ENCODE measurements around the gene CAPZB.

CAPZB gene

GRCh38 chr1:19353596-19353995, 131.7 kb downstream of the CAPZB start:
- peaks cover 15% of the 10 kb centered on the region; the same call in 1 of the 2 replicates for H3K36me3 ChIP-seq (ENCODE audit: insufficient read depth, low read length)
- no peak for DNase-seq (ENCODE audit: low read depth, low spot score)
- H3K9ac ChIP-seq (ENCODE audit: insufficient read length) = no peak overlapping the region
- no peaks in the 10 kb centered on the region for H3K9me3 ChIP-seq (ENCODE audit: low read depth, low read length)
- TF ChIP-seq POLR2AphosphoS5 (IDR thresholded peaks at IDR 0.05; ENCODE audit: borderline replicate concordance, low read depth, low read length) = no peak
- TF ChIP-seq FOXP2 (optimal IDR thresholded peaks at IDR 0.05; ENCODE audit: control extremely low read depth, extremely low read length, insufficient read depth) = no peak
- no peak overlapping the region for H3K27ac ChIP-seq
- H3K4me3 ChIP-seq = no peak overlapping the region

- H3K9me3 ChIP-seq (ENCODE audit: low read depth, low read length) = no peaks in the 10 kb centered on the region
- no peak for DNase-seq (ENCODE audit: low read depth, low spot score)
- TF ChIP-seq POLR2AphosphoS5 (IDR thresholded peaks at IDR 0.05; ENCODE audit: borderline replicate concordance, low read depth, low read length) (no peak), EZH2 (IDR thresholded peaks at IDR 0.05) (no peak), FOXP2 (optimal IDR thresholded peaks at IDR 0.05; ENCODE audit: control extremely low read depth, extremely low read length, insufficient read depth) (no peak)
- H3K36me3 ChIP-seq (ENCODE audit: insufficient read depth, low read length) = peaks cover 15% of the 10 kb centered on the region; the same call in 1 of the 2 replicates
- no peak overlapping the region for H3K9ac ChIP-seq (ENCODE audit: insufficient read length)
- H3K4me3 ChIP-seq = no peak overlapping the region
- no peak overlapping the region for H3K27ac ChIP-seq
Measured at GRCh38 chr1:19352839-19353238, 132.5 kb downstream of the CAPZB start.

DNA sequence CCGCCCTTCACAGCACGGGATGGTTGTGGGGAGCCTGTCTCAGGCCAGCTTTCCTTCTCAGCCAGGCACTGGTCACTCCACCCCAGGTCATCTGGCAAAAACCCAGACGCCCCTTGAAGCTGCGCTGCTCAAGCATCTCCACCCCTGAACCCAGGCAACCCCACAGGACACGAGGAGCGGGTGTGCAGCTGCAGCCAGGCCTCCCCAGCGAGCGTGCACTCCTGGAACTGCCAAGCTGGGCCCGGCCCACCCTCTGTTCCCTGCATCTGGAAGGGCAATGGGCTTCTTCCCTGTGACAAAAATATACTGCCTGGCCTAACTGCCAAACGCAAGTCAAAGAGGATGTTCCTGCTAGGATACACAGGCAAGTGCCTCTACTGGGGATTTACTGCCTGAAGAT, 133.5 kb downstream of the CAPZB start:
- Histone ChIP-seq H3K4me3 (no peak overlapping the region), H3K27ac (no peak overlapping the region), H3K36me3 (ENCODE audit: insufficient read depth, low read length) (peaks cover 15% of the 10 kb centered on the region; the same call in 1 of the 2 replicates), H3K9ac (ENCODE audit: insufficient read length) (no peak overlapping the region), H3K9me3 (ENCODE audit: low read depth, low read length) (no peaks in the 10 kb centered on the region)
- TF ChIP-seq EZH2 (IDR thresholded peaks at IDR 0.05) = no peak
- TF ChIP-seq POLR2AphosphoS5 (IDR thresholded peaks at IDR 0.05; ENCODE audit: borderline replicate concordance, low read depth, low read length) = no peak
- TF ChIP-seq FOXP2 (optimal IDR thresholded peaks at IDR 0.05; ENCODE audit: control extremely low read depth, extremely low read length, insufficient read depth) = no peak
- DNase-seq (ENCODE audit: low read depth, low spot score) = no peak

DNA sequence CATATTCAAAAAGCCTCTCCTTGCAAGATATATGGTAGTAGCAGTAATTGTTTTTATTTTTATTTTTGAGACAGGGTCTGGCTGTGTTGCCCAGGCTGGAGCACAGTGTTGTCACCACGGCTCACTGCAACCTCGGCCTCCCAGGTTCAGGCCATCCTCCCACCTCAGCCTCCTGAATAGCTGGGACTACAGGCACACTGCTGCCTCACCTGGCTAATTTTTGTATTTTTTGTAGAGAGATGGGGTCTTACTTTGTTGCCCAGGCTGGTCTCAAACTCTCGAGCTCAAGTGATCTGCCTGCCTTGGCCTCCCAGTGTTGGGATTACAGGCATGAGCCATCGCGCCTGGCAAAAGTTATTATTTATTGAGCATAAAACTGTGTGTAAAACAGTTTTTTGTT, 134.8 kb downstream of the CAPZB start:
- peaks cover 7% of the 10 kb centered on the region; the same call in 1 of the 2 replicates for H3K36me3 ChIP-seq (ENCODE audit: insufficient read depth, low read length)
- no peak overlapping the region for H3K4me3 ChIP-seq
- H3K27ac ChIP-seq = no peak overlapping the region
- TF ChIP-seq FOXP2 (optimal IDR thresholded peaks at IDR 0.05; ENCODE audit: control extremely low read depth, extremely low read length, insufficient read depth) (no peak), POLR2AphosphoS5 (IDR thresholded peaks at IDR 0.05; ENCODE audit: borderline replicate concordance, low read depth, low read length) (no peak), EZH2 (IDR thresholded peaks at IDR 0.05) (no peak)
- no peak for DNase-seq (ENCODE audit: low read depth, low spot score)
- no peaks in the 10 kb centered on the region for H3K9me3 ChIP-seq (ENCODE audit: low read depth, low read length)
- H3K9ac ChIP-seq (ENCODE audit: insufficient read length) = no peak overlapping the region

GRCh38 chr1:19349999-19350398, 135.3 kb downstream of the CAPZB start:
- H3K9ac ChIP-seq (ENCODE audit: insufficient read length) = no peak overlapping the region
- H3K27ac ChIP-seq = no peak overlapping the region
- no peaks in the 10 kb centered on the region for H3K9me3 ChIP-seq (ENCODE audit: low read depth, low read length)
- peaks cover 6% of the 10 kb centered on the region; the same call in 1 of the 2 replicates for H3K36me3 ChIP-seq (ENCODE audit: insufficient read depth, low read length)
- no peak for DNase-seq (ENCODE audit: low read depth, low spot score)
- TF ChIP-seq FOXP2 (optimal IDR thresholded peaks at IDR 0.05; ENCODE audit: control extremely low read depth, extremely low read length, insufficient read depth) (no peak), POLR2AphosphoS5 (IDR thresholded peaks at IDR 0.05; ENCODE audit: borderline replicate concordance, low read depth, low read length) (no peak), EZH2 (IDR thresholded peaks at IDR 0.05) (no peak)
- no peak overlapping the region for H3K4me3 ChIP-seq

DNA sequence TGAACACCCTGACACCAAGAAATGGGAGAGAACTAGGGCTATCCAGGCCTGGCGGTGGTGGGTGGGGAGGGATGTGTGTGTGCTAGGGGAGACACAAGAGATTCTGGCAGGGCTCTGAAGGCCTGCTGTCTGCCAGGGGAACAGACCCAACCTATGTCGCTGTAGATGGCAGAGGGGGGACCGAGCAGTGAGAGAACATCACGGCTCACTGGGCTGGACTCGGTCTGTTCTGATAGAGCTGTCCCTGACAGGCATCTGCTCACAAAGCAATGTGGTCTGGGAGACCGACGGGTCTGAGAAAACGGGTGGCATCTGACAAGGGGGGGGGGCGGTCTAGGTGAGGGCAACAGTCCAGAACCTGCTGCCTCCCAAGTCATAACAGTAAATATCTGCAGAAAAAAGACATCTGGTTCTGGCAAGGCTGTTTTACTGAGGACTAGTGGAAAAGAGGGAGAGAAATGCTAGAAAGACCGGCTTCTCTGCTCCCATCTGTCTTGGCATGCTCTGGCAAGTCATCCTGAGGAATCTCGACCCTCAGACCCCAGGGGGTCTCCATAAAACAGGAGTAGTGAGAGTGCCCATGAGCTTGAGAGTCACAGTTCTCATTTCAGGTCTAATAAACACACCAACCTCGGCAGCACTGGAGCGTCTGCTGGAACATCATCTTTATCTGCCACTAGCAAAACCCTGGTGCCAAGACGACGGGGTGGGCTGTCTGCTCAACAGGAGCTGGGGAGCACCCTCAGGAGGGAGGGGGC, 136.7 kb downstream of the CAPZB start:
- DNase-seq (ENCODE audit: low read depth, low spot score) = no peak
- no peaks in the 10 kb centered on the region; the same call in 1 of the 2 replicates for H3K36me3 ChIP-seq (ENCODE audit: insufficient read depth, low read length)
- no peak overlapping the region for H3K9ac ChIP-seq (ENCODE audit: insufficient read length)

DNA sequence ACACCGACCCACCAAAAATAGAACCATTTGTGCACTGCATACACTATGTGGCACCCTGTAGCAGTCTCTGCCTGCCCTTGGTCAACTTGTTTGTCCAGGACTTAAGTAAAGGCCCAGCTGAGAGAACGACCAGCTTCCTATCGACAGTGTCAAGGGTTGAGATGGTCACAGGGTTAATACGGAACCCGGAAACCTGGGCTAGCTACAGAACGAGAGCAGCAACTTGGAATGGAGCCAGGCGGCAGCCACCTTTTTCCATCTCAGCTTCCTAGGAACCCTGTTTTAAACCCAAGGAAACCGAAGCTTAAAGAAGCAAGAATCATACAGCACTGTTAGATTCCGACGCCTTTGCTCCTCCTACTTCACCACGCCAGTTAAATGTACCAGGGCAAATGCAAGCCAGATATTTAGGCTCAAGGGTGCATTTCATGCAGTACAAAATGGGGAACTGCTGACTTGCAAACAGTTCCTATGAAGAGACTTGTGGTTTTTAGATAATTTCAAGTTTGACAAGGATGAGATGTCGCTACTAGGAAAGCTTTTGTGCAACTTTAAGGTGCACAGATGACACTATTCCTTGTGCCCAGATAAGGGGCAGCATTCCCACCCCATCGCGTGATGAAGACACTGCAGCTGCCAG, 137.7 kb downstream of the CAPZB start:
- no peak for DNase-seq (ENCODE audit: low read depth, low spot score)
- no peaks in the 10 kb centered on the region; the same call in 1 of the 2 replicates for H3K36me3 ChIP-seq (ENCODE audit: insufficient read depth, low read length)
- no peak overlapping the region for H3K4me3 ChIP-seq
- TF ChIP-seq EZH2 (IDR thresholded peaks at IDR 0.05) (no peak), POLR2AphosphoS5 (IDR thresholded peaks at IDR 0.05; ENCODE audit: borderline replicate concordance, low read depth, low read length) (no peak), FOXP2 (optimal IDR thresholded peaks at IDR 0.05; ENCODE audit: control extremely low read depth, extremely low read length, insufficient read depth) (no peak)
- H3K9me3 ChIP-seq (ENCODE audit: low read depth, low read length) = no peaks in the 10 kb centered on the region
- H3K27ac ChIP-seq = no peak overlapping the region
- no peak overlapping the region for H3K9ac ChIP-seq (ENCODE audit: insufficient read length)

More for the DNA sequence above, 136.7 kb downstream of the CAPZB start:
- Histone ChIP-seq H3K27ac (no peak overlapping the region), H3K4me3 (no peak overlapping the region), H3K9me3 (ENCODE audit: low read depth, low read length) (no peaks in the 10 kb centered on the region)
- TF ChIP-seq EZH2 (IDR thresholded peaks at IDR 0.05) = no peak
- no peak for TF ChIP-seq FOXP2 (optimal IDR thresholded peaks at IDR 0.05; ENCODE audit: control extremely low read depth, extremely low read length, insufficient read depth)
- TF ChIP-seq POLR2AphosphoS5 (IDR thresholded peaks at IDR 0.05; ENCODE audit: borderline replicate concordance, low read depth, low read length) = no peak

- H3K9ac ChIP-seq (ENCODE audit: insufficient read length) = no peak overlapping the region
- TF ChIP-seq EZH2 (IDR thresholded peaks at IDR 0.05) (no peak), FOXP2 (optimal IDR thresholded peaks at IDR 0.05; ENCODE audit: control extremely low read depth, extremely low read length, insufficient read depth) (no peak), POLR2AphosphoS5 (IDR thresholded peaks at IDR 0.05; ENCODE audit: borderline replicate concordance, low read depth, low read length) (no peak)
- H3K36me3 ChIP-seq (ENCODE audit: insufficient read depth, low read length) = no peaks in the 10 kb centered on the region; the same call in 1 of the 2 replicates
- no peaks in the 10 kb centered on the region for H3K9me3 ChIP-seq (ENCODE audit: low read depth, low read length)
- H3K4me3 ChIP-seq = no peak overlapping the region
- H3K27ac ChIP-seq = no peak overlapping the region
- no peak for DNase-seq (ENCODE audit: low read depth, low spot score)
Measured at GRCh38 chr1:19346026-19346425, 139.3 kb downstream of the CAPZB start.

All from SK-N-MC (cell line).